ENCODE data around the gene TLR5.

Gene TLR5

GRCh38 chr1:223137455-223138085 lies 5.5 kb downstream of the TLR5 start:
- Histone ChIP-seq H3K4me3 (ENCODE audit: insufficient read depth, low read depth, low read length) (no peak overlapping the region), H3K9me3 (ENCODE audit: control insufficient read depth, low read length) (no peaks in the 10 kb centered on the region), H3K36me3 (ENCODE audit: control insufficient read depth, insufficient read depth, low read length) (no peaks in the 10 kb centered on the region), H3K4me1 (ENCODE audit: control insufficient read depth, insufficient read depth, low read length) (peaks cover 4% of the 10 kb centered on the region), H3K27me3 (ENCODE audit: control insufficient read depth, insufficient read depth, low read length, poor library complexity, severe bottlenecking) (peaks cover 30% of the 10 kb centered on the region), H3K27ac (ENCODE audit: insufficient read depth, low read depth, low read length, poor library complexity, severe bottlenecking) (no peak overlapping the region)
- 87 to 93% methylated on average over 2 of the region's 2 CpGs for WGBS, 2 experiments

GRCh38 chr1:223136086-223136485 lies 7.0 kb downstream of the TLR5 start:
- Histone ChIP-seq H3K4me1 (ENCODE audit: control insufficient read depth, insufficient read depth, low read length) (peaks cover 4% of the 10 kb centered on the region), H3K4me3 (ENCODE audit: insufficient read depth, low read depth, low read length) (no peak overlapping the region), H3K27me3 (ENCODE audit: control insufficient read depth, insufficient read depth, low read length, poor library complexity, severe bottlenecking) (peaks cover 34% of the 10 kb centered on the region), H3K27ac (ENCODE audit: insufficient read depth, low read depth, low read length, poor library complexity, severe bottlenecking) (no peak overlapping the region), H3K9me3 (ENCODE audit: control insufficient read depth, low read length) (no peaks in the 10 kb centered on the region), H3K36me3 (ENCODE audit: control insufficient read depth, insufficient read depth, low read length) (no peaks in the 10 kb centered on the region)
- WGBS, 2 experiments: 34 to 52% methylated on average over 2 of the region's 2 CpGs

- Histone ChIP-seq H3K36me3 (ENCODE audit: control insufficient read depth, insufficient read depth, low read length) (no peaks in the 10 kb centered on the region), H3K27ac (ENCODE audit: insufficient read depth, low read depth, low read length, poor library complexity, severe bottlenecking) (no peak overlapping the region), H3K4me1 (ENCODE audit: control insufficient read depth, insufficient read depth, low read length) (peaks cover 4% of the 10 kb centered on the region), H3K27me3 (ENCODE audit: control insufficient read depth, insufficient read depth, low read length, poor library complexity, severe bottlenecking) (peaks cover 34% of the 10 kb centered on the region), H3K4me3 (ENCODE audit: insufficient read depth, low read depth, low read length) (no peak overlapping the region), H3K9me3 (ENCODE audit: control insufficient read depth, low read length) (no peaks in the 10 kb centered on the region)
- whole genome bisulfite sequencing, 2 experiments: 92 to 93% methylated on average over 5 to 8 of the region's 8 CpGs
Observed at GRCh38 chr1:223135176-223135942, 7.7 kb downstream of the TLR5 start.

- Histone ChIP-seq H3K27ac (ENCODE audit: insufficient read depth, low read depth, low read length, poor library complexity, severe bottlenecking) (no peak overlapping the region), H3K27me3 (ENCODE audit: control insufficient read depth, insufficient read depth, low read length, poor library complexity, severe bottlenecking) (peaks cover 34% of the 10 kb centered on the region)
- 5 to 10% methylated on average over 21 to 23 of the region's 23 CpGs for WGBS, 2 experiments
Observed at GRCh38 chr1:223133824-223134435, 9.1 kb downstream of the TLR5 start.

GRCh38 chr1:223133306-223133823 lies 9.7 kb downstream of the TLR5 start:
- Histone ChIP-seq H3K4me3 (ENCODE audit: insufficient read depth, low read depth, low read length) (no peak overlapping the region), H3K9me3 (ENCODE audit: control insufficient read depth, low read length) (no peaks in the 10 kb centered on the region), H3K4me1 (ENCODE audit: control insufficient read depth, insufficient read depth, low read length) (peaks cover 4% of the 10 kb centered on the region), H3K27ac (ENCODE audit: insufficient read depth, low read depth, low read length, poor library complexity, severe bottlenecking) (no peak overlapping the region), H3K27me3 (ENCODE audit: control insufficient read depth, insufficient read depth, low read length, poor library complexity, severe bottlenecking) (peaks cover 34% of the 10 kb centered on the region), H3K36me3 (ENCODE audit: control insufficient read depth, insufficient read depth, low read length) (no peaks in the 10 kb centered on the region)
- WGBS, 2 experiments: 51 to 59% methylated on average over 14 to 15 of the region's 15 CpGs

More at GRCh38 chr1:223133824-223134435, 9.1 kb downstream of the TLR5 start:
- Histone ChIP-seq H3K36me3 (ENCODE audit: control insufficient read depth, insufficient read depth, low read length) (no peaks in the 10 kb centered on the region), H3K4me1 (ENCODE audit: control insufficient read depth, insufficient read depth, low read length) (peaks cover 4% of the 10 kb centered on the region), H3K4me3 (ENCODE audit: insufficient read depth, low read depth, low read length) (peak overlapping the region; percentile 25), H3K9me3 (ENCODE audit: control insufficient read depth, low read length) (no peaks in the 10 kb centered on the region)

GRCh38 chr1:223129229-223129901 lies 13.7 kb downstream of the TLR5 start:
- peaks cover 4% of the 10 kb centered on the region for H3K4me1 ChIP-seq (ENCODE audit: control insufficient read depth, insufficient read depth, low read length)
- H3K27me3 ChIP-seq (ENCODE audit: control insufficient read depth, insufficient read depth, low read length, poor library complexity, severe bottlenecking): peaks cover 21% of the 10 kb centered on the region
- peak overlapping the region; percentile 14 for H3K4me3 ChIP-seq (ENCODE audit: insufficient read depth, low read depth, low read length)
- WGBS, 2 experiments: 19 to 22% methylated on average over 37 of the region's 37 CpGs
- no peak overlapping the region for H3K27ac ChIP-seq (ENCODE audit: insufficient read depth, low read depth, low read length, poor library complexity, severe bottlenecking)
- no peaks in the 10 kb centered on the region for H3K9me3 ChIP-seq (ENCODE audit: control insufficient read depth, low read length)
- H3K36me3 ChIP-seq (ENCODE audit: control insufficient read depth, insufficient read depth, low read length): no peaks in the 10 kb centered on the region

- no peak overlapping the region for H3K27ac ChIP-seq (ENCODE audit: insufficient read depth, low read depth, low read length, poor library complexity, severe bottlenecking)
- H3K27me3 ChIP-seq (ENCODE audit: control insufficient read depth, insufficient read depth, low read length, poor library complexity, severe bottlenecking): peaks cover 8% of the 10 kb centered on the region
- no peaks in the 10 kb centered on the region for H3K36me3 ChIP-seq (ENCODE audit: control insufficient read depth, insufficient read depth, low read length)
- WGBS, 2 experiments: 87 to 90% methylated on average over 1 of the region's 1 CpG
- no peak overlapping the region for H3K4me3 ChIP-seq (ENCODE audit: insufficient read depth, low read depth, low read length)
- H3K9me3 ChIP-seq (ENCODE audit: control insufficient read depth, low read length): no peaks in the 10 kb centered on the region
- H3K4me1 ChIP-seq (ENCODE audit: control insufficient read depth, insufficient read depth, low read length): no peaks in the 10 kb centered on the region
Observed at GRCh38 chr1:223126741-223127140, 16.3 kb downstream of the TLR5 start.

GRCh38 chr1:223125766-223126165 lies 17.3 kb downstream of the TLR5 start:
- H3K27ac ChIP-seq (ENCODE audit: insufficient read depth, low read depth, low read length, poor library complexity, severe bottlenecking): no peak overlapping the region
- H3K36me3 ChIP-seq (ENCODE audit: control insufficient read depth, insufficient read depth, low read length): no peaks in the 10 kb centered on the region
- H3K27me3 ChIP-seq (ENCODE audit: control insufficient read depth, insufficient read depth, low read length, poor library complexity, severe bottlenecking): peaks cover 8% of the 10 kb centered on the region
- no peak overlapping the region for H3K4me3 ChIP-seq (ENCODE audit: insufficient read depth, low read depth, low read length)
- 95 to 96% methylated on average over 2 of the region's 2 CpGs for WGBS, 2 experiments
- H3K4me1 ChIP-seq (ENCODE audit: control insufficient read depth, insufficient read depth, low read length): no peaks in the 10 kb centered on the region
- no peaks in the 10 kb centered on the region for H3K9me3 ChIP-seq (ENCODE audit: control insufficient read depth, low read length)

- Histone ChIP-seq H3K4me1 (ENCODE audit: control insufficient read depth, insufficient read depth, low read length) (no peaks in the 10 kb centered on the region), H3K36me3 (ENCODE audit: control insufficient read depth, insufficient read depth, low read length) (no peaks in the 10 kb centered on the region), H3K4me3 (ENCODE audit: insufficient read depth, low read depth, low read length) (no peak overlapping the region), H3K9me3 (ENCODE audit: control insufficient read depth, low read length) (no peaks in the 10 kb centered on the region), H3K27me3 (ENCODE audit: control insufficient read depth, insufficient read depth, low read length, poor library complexity, severe bottlenecking) (peaks cover 8% of the 10 kb centered on the region), H3K27ac (ENCODE audit: insufficient read depth, low read depth, low read length, poor library complexity, severe bottlenecking) (no peak overlapping the region)
- WGBS, 2 experiments: 80 to 81% methylated on average over 6 of the region's 6 CpGs
Observed at GRCh38 chr1:223123011-223123610, 19.9 kb downstream of the TLR5 start.
